Neuronal stem cell (in vitro differentiated cells): ENCODE results near the gene GPX2.

ENCODE experiments used
- DNase-seq: peaks from one replicate; pipeline ENCODE4 v3.0.0-alpha.2; 2013; ENCODE audit warnings: low spot score
- H2AFZ ChIP-seq: one replicate; pipeline ENCODE4 v1.6.1; 2013; ENCODE audit warnings: mild to moderate bottlenecking, low read length, inconsistent platforms
- H2AK5ac ChIP-seq: 2 replicates; pipeline ENCODE4 v1.6.1; 2013; ENCODE audit warnings: low read depth, mild to moderate bottlenecking, inconsistent platforms, low read length, moderate library complexity, mixed read lengths
- H2BK120ac ChIP-seq: 2 replicates; pipeline ENCODE4 v1.6.1; 2013; ENCODE audit warnings: low read depth, mild to moderate bottlenecking, inconsistent platforms, low read length, moderate library complexity, mixed read lengths
- H2BK12ac ChIP-seq: one replicate; pipeline ENCODE4 v1.6.1; 2013; ENCODE audit warnings: low read length, inconsistent platforms
- H2BK15ac ChIP-seq: 2 replicates; pipeline ENCODE4 v1.6.1; 2013; ENCODE audit warnings: mild to moderate bottlenecking, low read length, inconsistent platforms, mixed read lengths
- H2BK5ac ChIP-seq: one replicate; pipeline ENCODE4 v1.6.1; 2013; ENCODE audit warnings: inconsistent platforms, mild to moderate bottlenecking, low read length, moderate library complexity
- H3K14ac ChIP-seq: one replicate; pipeline ENCODE4 v1.6.1; 2013; ENCODE audit warnings: low read length, inconsistent platforms
- H3K18ac ChIP-seq: 2 replicates; pipeline ENCODE4 v1.6.1; 2013; ENCODE audit warnings: low read length, inconsistent platforms
- H3K23ac ChIP-seq: 2 replicates; pipeline ENCODE4 v1.6.1; 2013; ENCODE audit warnings: low read depth, mild to moderate bottlenecking, mixed read lengths, low read length, inconsistent platforms; ENCODE audit not compliant: poor library complexity
- H3K27ac ChIP-seq: replicated peaks from 3 replicates; pipeline ENCODE4 v1.5.1; 2013; ENCODE audit warnings: low read length, inconsistent platforms
- H3K27me3 ChIP-seq, 3 experiments: 2 replicates each; pipeline ENCODE4 v1.6.1; 2013; ENCODE audit warnings: low read length in 3 of 3, mild to moderate bottlenecking in 2 of 3, inconsistent platforms in 1 of 3, low read depth in 1 of 3, mixed read lengths in 1 of 3, moderate library complexity in 1 of 3; ENCODE audit not compliant: control insufficient read depth in 3 of 3, insufficient read depth in 3 of 3
- H3K36me3 ChIP-seq, 2 donors: replicated peaks in 1 of 2; 2 replicates each; pipeline ENCODE4 v1.6.1; 2013; ENCODE audit warnings: low read length in 2 of 2; ENCODE audit not compliant: control insufficient read depth in 2 of 2, insufficient read depth in 2 of 2
- H3K4ac ChIP-seq: 2 replicates; pipeline ENCODE4 v1.6.1; 2013; ENCODE audit warnings: inconsistent platforms, mild to moderate bottlenecking, low read length, moderate library complexity
- H3K4me1 ChIP-seq, 2 donors: 1 replicate in 1 of 2; 2 replicates in 1 of 2; pipeline ENCODE4 v1.6.1; 2013; ENCODE audit warnings: low read length in 2 of 2, low read depth in 1 of 2; ENCODE audit not compliant: control insufficient read depth in 2 of 2, insufficient read depth in 1 of 2
- H3K4me2 ChIP-seq: one replicate; pipeline ENCODE4 v1.6.1; 2013; ENCODE audit warnings: mild to moderate bottlenecking, low read length, inconsistent platforms; ENCODE audit not compliant: insufficient read depth, poor library complexity, severe bottlenecking
- H3K4me3 ChIP-seq, 2 donors: 2 replicates each; pipeline ENCODE4 v1.5.1; 2013; ENCODE audit warnings: low read length in 2 of 2, mild to moderate bottlenecking in 2 of 2, inconsistent platforms in 1 of 2, moderate library complexity in 1 of 2
- H3K79me1 ChIP-seq: one replicate; pipeline ENCODE4 v1.6.1; 2013; ENCODE audit warnings: low read depth, mild to moderate bottlenecking, inconsistent platforms, low read length, moderate library complexity
- H3K9ac ChIP-seq: one replicate; pipeline ENCODE4 v1.6.1; 2013; ENCODE audit warnings: mild to moderate bottlenecking, low read depth, low read length, inconsistent platforms; ENCODE audit not compliant: poor library complexity
- H3K9me3 ChIP-seq, 2 donors: replicated peaks in 1 of 2; 2 replicates each; pipeline versions ENCODE3 to v1.6.1; 2013; ENCODE audit warnings: low read length in 2 of 2, mild to moderate bottlenecking in 2 of 2, inconsistent platforms in 1 of 2, low read depth in 1 of 2, mixed read lengths in 1 of 2, moderate library complexity in 1 of 2; ENCODE audit not compliant: control insufficient read depth in 2 of 2, insufficient read depth in 1 of 2
- H4K8ac ChIP-seq: one replicate; pipeline ENCODE4 v1.6.1; 2013; ENCODE audit warnings: low read depth, mild to moderate bottlenecking, inconsistent platforms, low read length, moderate library complexity
- H4K91ac ChIP-seq: one replicate; pipeline ENCODE4 v1.6.1; 2013; ENCODE audit warnings: low read length, low read depth, mild to moderate bottlenecking, inconsistent platforms; ENCODE audit not compliant: poor library complexity
- WGBS, 2 donors: extraction: QIAGEN DNeasy Blood & Tissue Kit; methylation state at CpG; one replicate each; pipeline ENCODE4 v1.1.7; 2013; ENCODE audit warnings: missing lambda C conversion rate in 2 of 2, mixed read lengths in 1 of 2; ENCODE audit not compliant: insufficient read length in 2 of 2, insufficient replicate concordance in 1 of 2; ENCODE audit errors: extremely low coverage in 2 of 2; 5-methylcytosine and 5-hydroxymethylcytosine counted together

The GPX2 gene

DNA sequence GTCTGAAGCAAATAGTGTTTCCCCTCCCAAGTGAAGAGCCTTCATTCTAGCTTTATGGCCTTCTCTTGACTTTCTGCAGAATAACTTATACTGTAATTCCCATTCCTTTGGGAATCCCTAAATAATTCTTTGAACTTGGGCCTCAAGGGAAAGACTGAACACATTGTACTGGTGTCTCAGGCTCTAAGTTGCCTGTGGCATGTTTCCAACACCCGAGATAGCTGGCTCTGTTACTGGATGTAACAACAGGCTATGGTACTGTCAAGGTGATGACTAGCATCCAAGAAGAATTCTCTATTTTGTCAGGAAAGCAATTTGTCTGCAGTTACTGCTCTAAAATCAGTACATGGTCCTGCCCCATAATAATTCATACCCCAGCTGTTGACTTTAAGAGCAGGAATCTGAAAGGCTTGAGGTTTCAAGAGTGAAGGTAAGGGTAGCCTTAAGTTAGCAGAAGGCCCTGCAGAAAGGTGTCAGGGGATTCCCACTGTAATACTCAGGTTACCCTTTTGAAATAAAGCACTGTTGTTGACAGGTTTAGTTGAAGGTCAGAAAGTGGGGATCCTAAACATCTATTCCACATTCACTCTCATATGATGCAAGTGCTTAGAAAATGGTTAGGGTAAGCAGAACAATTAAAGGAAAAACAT, 5.2 kb downstream of the GPX2 start:
- H2BK12ac ChIP-seq, result no peak overlapping the region
- no peak overlapping the region for H4K91ac ChIP-seq
- no peak overlapping the region for H2BK120ac ChIP-seq
- H3K27me3 ChIP-seq, result no peaks in the 10 kb centered on the region
- no peaks in the 10 kb centered on the region for H3K9me3 ChIP-seq
- no peaks in the 10 kb centered on the region for H3K79me1 ChIP-seq
- no peak overlapping the region for H3K9ac ChIP-seq
- no peak overlapping the region for H4K8ac ChIP-seq
- no peak overlapping the region for H3K4me2 ChIP-seq
- H3K4me1 ChIP-seq, result peaks cover 1 to 2% of the 10 kb centered on the region in 2 donors
- no peak overlapping the region for H2AFZ ChIP-seq
- no peak overlapping the region for H2AK5ac ChIP-seq
- H3K23ac ChIP-seq, result no peak overlapping the region
- no peak for DNase-seq
- no peak overlapping the region for H3K14ac ChIP-seq
- H3K27ac ChIP-seq, result no peak overlapping the region
- H3K4me3 ChIP-seq, result no peak overlapping the region
- H2BK5ac ChIP-seq, result no peak overlapping the region
- H3K18ac ChIP-seq, result no peak overlapping the region
- WGBS, 2 donors, result no CpG with 5 or more reads among the region's 1 CpG
- H2BK15ac ChIP-seq, result no peak overlapping the region
- H3K4ac ChIP-seq, result no peak overlapping the region
- H3K36me3 ChIP-seq, result peaks cover 3 to 47% of the 10 kb centered on the region in 2 donors

GRCh38 chr14:64935508-64935907, 7.0 kb downstream of the GPX2 start:
- H2BK15ac ChIP-seq, result no peak overlapping the region
- no peak overlapping the region for H2BK12ac ChIP-seq
- no peak overlapping the region for H3K14ac ChIP-seq
- H3K36me3 ChIP-seq, result peaks cover 0 to 62% of the 10 kb centered on the region in 2 donors
- no peaks in the 10 kb centered on the region for H3K27me3 ChIP-seq
- WGBS, 2 donors, result no CpG with 5 or more reads among the region's 2 CpGs
- no peak overlapping the region for H3K4me2 ChIP-seq
- no peak overlapping the region for H4K91ac ChIP-seq
- H3K79me1 ChIP-seq, result no peaks in the 10 kb centered on the region
- H3K9me3 ChIP-seq, result no peaks in the 10 kb centered on the region
- no peak for DNase-seq
- H3K23ac ChIP-seq, result no peak overlapping the region
- no peak overlapping the region for H3K18ac ChIP-seq
- no peak overlapping the region for H3K27ac ChIP-seq
- no peak overlapping the region for H4K8ac ChIP-seq
- peaks cover 1 to 13% of the 10 kb centered on the region in 2 donors for H3K4me1 ChIP-seq
- H2AFZ ChIP-seq, result no peak overlapping the region
- H3K9ac ChIP-seq, result no peak overlapping the region
- no peak overlapping the region for H3K4ac ChIP-seq
- no peak overlapping the region for H2BK5ac ChIP-seq
- no peak overlapping the region for H3K4me3 ChIP-seq
- H2AK5ac ChIP-seq, result no peak overlapping the region
- no peak overlapping the region for H2BK120ac ChIP-seq

GRCh38 chr14:64934338-64934929, 8.1 kb downstream of the GPX2 start:
- H3K18ac ChIP-seq, result no peak overlapping the region
- H2BK12ac ChIP-seq, result no peak overlapping the region
- peaks cover 1 to 13% of the 10 kb centered on the region in 2 donors for H3K4me1 ChIP-seq
- no peak overlapping the region for H3K23ac ChIP-seq
- H3K9me3 ChIP-seq, result no peaks in the 10 kb centered on the region
- H2BK5ac ChIP-seq, result no peak overlapping the region
- no peak overlapping the region for H3K14ac ChIP-seq
- H2BK120ac ChIP-seq, result no peak overlapping the region
- H2AK5ac ChIP-seq, result no peak overlapping the region
- no peak overlapping the region for H2BK15ac ChIP-seq
- no peak overlapping the region for H3K4me2 ChIP-seq
- H4K91ac ChIP-seq, result no peak overlapping the region
- no peaks in the 10 kb centered on the region for H3K79me1 ChIP-seq
- no peaks in the 10 kb centered on the region for H3K27me3 ChIP-seq
- no peak overlapping the region for H3K4me3 ChIP-seq
- H3K27ac ChIP-seq, result no peak overlapping the region
- no peak overlapping the region for H3K4ac ChIP-seq
- WGBS, 2 donors, result no CpG with 5 or more reads among the region's 1 CpG
- peaks cover 0 to 67% of the 10 kb centered on the region in 2 donors for H3K36me3 ChIP-seq
- no peak overlapping the region for H3K9ac ChIP-seq
- no peak for DNase-seq
- H4K8ac ChIP-seq, result no peak overlapping the region
- no peak overlapping the region for H2AFZ ChIP-seq

DNA sequence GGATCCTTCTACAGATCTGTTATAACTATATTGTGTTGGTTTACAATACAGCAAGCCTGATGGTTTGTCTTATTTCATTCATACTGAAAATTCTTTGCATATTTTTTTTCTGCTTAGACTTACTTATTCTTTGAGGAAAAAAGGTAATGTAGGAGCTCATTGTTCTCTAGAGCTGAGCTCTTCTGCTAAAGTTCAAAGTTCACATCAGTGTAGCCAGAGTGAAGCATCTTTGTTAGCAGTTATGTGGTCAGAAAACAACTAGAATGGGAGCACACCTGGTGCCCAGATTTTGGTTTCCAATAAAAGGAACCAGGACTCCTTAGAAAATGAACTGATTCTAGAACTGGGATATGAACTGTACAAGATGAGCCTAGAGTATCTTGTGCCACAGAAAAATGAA, 10.3 kb downstream of the GPX2 start:
- H3K27ac ChIP-seq, result no peak overlapping the region
- no peak overlapping the region for H3K23ac ChIP-seq
- no peak for DNase-seq
- no peak overlapping the region for H4K91ac ChIP-seq
- H2AK5ac ChIP-seq, result no peak overlapping the region
- H2AFZ ChIP-seq, result no peak overlapping the region
- H3K36me3 ChIP-seq, result peaks cover 2 to 81% of the 10 kb centered on the region in 2 donors
- H3K9me3 ChIP-seq, result no peaks in the 10 kb centered on the region
- H3K4me2 ChIP-seq, result no peak overlapping the region
- no peak overlapping the region for H2BK15ac ChIP-seq
- H3K4me1 ChIP-seq, result peaks cover 0 to 13% of the 10 kb centered on the region in 2 donors
- H3K9ac ChIP-seq, result no peak overlapping the region
- no peak overlapping the region for H2BK120ac ChIP-seq
- no peak overlapping the region for H3K14ac ChIP-seq
- no peak overlapping the region for H4K8ac ChIP-seq
- no peak overlapping the region for H2BK12ac ChIP-seq
- H3K27me3 ChIP-seq, result no peaks in the 10 kb centered on the region
- H3K79me1 ChIP-seq, result no peaks in the 10 kb centered on the region
- no peak overlapping the region for H3K18ac ChIP-seq
- H3K4ac ChIP-seq, result no peak overlapping the region
- no peak overlapping the region for H3K4me3 ChIP-seq
- H2BK5ac ChIP-seq, result no peak overlapping the region
